Left hindlimb (tissue), 1 donor: ENCODE results near the gene RAP1GAP.
A peak's percentile ranks its signal among the peaks of the same experiment; 100 is the strongest.

ENCODE experiments used
- DNase-seq: peaks from one replicate; pipeline ENCODE4 v3.0.0-alpha.2; 2018

RAP1GAP gene

DNA sequence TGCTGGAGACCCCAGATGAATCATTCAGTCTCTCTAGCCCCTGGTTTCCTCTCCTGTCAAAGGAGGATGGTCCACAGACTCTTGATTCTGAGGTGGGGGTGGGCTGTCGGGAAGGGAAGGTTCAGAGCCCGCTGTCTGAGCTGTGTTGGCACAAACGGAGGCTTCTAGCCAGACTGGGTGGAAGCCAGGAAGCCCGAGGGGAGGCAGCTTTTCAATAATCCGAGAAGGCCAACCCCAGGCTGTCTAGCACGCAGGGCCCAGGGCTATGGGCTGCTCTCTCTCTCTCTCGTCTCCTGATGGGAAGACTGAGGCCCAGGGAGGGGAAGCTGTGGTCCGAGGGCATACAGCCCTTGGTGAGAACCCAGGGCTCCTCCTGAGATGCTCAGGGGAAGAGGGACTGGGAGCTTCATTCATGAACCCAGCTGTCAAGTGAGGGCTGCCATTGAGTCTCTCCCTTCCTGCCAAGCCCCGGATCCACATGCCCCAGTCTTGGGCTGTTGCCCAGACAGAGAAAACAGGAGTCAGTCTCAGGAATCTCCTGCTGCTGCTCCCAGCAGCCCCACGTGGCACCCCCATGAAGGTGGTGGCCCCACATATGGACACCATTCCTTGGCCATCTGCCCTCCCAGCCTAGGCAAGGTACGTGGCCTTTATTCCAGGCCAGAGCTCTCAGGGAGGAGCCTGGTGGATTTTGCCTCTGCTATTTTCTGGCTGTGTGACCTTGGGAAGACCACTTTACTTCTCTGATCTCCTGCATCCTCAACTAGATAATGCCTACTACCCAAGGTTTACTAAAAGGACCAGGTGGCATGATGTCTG lies 44.4 kb downstream of the RAP1GAP start:
- peak; percentile 57 for DNase-seq

DNA sequence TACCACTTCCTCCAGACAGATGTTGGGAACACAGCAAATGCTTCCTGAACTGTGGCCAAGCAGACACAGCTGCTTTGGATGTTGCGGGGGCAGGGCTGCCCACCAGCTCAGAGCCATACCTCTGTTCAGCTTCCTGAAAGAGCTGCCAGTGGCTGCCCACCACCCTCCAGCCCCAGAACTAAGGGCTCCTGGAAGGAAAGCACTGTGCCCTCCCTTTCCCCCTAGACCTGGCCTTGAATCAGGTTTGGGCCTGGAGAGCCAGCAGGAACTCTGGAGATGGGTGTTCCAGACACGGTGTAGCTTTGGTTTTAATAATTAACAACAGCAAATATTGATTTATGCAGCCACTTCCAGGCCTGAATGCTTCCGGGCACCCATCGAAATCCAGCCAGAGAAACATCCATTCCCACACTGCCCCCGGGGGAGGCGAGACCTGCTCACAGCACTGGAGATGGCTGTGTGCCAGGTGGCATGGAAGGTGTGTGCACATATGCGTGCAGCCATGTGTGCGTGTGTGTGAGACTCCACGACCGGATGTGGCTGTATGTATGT lies 45.7 kb downstream of the RAP1GAP start:
- no peak for DNase-seq

- no peak for DNase-seq
Observed at GRCh38 chr1:21622466-21623315, 46.5 kb downstream of the RAP1GAP start.

GRCh38 chr1:21621761-21622436 lies 47.3 kb downstream of the RAP1GAP start:
- no peak for DNase-seq

DNA sequence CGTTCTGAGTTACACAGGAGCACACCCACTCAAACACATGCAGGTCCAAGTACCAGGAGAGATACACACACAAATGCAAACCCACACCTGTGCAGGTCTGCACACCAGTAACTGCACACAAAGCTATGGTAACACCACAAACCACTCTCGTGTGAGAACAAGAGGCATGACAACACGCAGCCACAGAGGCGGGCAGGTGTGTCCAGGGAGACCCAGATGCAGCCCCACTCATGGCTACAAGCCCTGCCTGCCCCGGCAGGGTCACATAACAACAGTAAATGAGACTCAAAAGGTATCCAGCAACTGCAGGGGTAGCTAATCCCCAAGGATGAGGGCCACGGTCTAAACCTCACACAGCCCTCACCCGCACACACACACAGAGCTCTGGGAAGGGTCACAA lies 48.1 kb downstream of the RAP1GAP start:
- DNase-seq: no peak

DNA sequence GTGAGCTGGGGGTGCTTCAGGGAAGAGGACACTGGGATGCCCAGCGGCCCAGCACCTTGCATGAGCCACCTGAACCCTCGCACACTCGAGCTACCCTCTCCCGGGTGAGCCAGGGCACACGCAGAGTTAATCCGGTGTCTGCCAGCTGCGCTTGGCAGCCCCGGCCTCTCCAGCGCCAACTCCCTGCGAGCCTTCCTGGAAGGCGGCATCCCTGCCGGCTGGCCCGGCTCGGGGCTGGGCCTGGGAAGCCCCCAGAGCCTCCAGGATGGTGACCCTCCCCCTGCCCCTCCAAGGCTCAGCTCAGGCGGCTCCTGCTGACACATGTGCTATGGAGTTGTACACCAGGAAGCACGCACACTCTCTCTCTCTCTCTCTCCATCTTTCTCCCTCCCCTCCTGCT lies 48.7 kb downstream of the RAP1GAP start:
- no peak for DNase-seq

- no peak for DNase-seq
Observed at GRCh38 chr1:21620011-21620410, 49.1 kb downstream of the RAP1GAP start.

- no peak for DNase-seq
Observed at GRCh38 chr1:21619375-21619947, 49.7 kb downstream of the RAP1GAP start.

- peak; percentile 68 for DNase-seq
Observed at GRCh38 chr1:21618561-21619374, 50.4 kb downstream of the RAP1GAP start.

- no peak for DNase-seq
Observed at GRCh38 chr1:21618059-21618458, 51.1 kb downstream of the RAP1GAP start.

- DNase-seq: no peak
Observed at GRCh38 chr1:21617126-21617738, 51.9 kb downstream of the RAP1GAP start.

GRCh38 chr1:21616372-21616771 lies 52.8 kb downstream of the RAP1GAP start:
- DNase-seq: no peak

- DNase-seq: no peak
Observed at GRCh38 chr1:21614419-21615115, 54.6 kb downstream of the RAP1GAP start.

GRCh38 chr1:21613072-21613867 lies 55.9 kb downstream of the RAP1GAP start:
- no peak for DNase-seq

DNA sequence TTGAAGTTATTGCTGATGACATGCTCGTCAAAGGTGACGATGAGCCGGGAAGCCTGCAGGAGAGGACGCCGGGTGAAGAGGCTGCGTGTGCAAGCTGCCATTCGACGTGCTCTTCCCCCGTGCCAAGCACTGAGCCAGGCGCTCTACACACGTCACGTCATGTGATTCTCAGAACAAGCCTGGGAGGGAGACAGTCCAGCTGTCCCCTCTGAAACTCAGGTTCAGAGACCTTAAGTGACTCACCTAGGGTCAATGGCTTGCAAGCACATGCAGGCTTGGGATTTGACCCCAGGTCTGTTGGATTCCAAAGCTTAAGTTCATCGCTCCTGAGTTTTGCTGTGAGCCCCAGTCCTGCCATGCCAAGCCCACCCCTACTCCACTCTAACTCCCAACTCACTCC lies 57.1 kb downstream of the RAP1GAP start:
- no peak for DNase-seq

DNA sequence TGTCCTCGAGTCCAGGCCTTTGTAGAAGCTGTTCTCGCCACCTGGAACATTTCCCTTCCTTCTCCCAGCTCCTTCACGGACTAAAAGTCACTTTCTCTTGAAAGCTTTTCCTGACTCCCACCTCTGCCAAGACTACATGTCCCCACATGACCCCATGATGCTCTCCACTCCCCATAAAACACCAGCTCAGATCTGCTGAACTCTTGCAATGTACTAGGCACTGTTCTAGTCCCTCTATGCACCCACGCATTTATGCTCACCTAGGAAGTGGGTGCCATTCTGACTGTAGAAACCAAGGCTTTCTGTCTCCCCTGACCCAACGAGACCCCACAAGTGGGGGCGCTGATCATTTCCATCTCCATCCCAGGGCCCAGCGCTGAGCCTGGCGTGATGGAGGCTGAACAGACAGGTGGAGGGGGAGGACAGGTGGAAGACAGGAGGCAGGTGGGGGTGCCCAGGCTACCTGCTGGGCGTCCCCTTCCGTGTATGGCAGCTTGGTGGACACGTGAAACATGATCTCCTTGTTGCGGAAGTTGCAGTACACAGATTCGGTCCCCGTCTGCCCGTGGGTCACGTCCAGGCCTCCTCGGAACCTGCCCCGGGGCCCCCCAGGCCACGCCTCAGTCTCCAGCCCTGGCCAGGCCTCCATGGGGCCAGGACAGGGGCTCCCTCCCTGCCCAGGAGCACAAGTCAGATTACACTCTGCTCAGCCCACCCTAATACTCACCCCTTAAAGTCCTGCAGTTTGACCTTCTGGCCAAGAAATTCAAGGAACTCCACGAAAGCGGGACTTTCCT lies 58.0 kb downstream of the RAP1GAP start:
- DNase-seq: no peak

- no peak for DNase-seq
Observed at GRCh38 chr1:21610027-21610426, 59.1 kb downstream of the RAP1GAP start.

DNA sequence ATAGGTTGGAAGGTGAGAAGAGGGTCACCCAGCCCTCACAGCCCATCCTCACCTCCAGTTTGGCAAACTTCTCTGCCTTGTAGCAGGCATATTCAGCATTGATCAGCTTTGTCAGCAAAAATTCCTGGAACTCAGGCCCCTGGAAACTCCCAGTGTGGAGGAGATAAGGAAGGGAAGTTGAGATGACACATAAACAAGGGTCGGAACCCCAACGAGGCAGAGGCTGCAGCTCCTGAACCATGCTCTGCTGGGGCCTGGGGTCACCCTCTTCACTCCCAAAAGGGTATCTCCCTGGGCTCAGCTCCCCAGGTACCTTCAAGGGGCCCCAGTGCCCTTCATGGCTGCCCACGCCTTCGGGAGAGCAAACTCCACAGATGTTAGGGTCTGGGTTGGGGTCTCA lies 60.4 kb downstream of the RAP1GAP start:
- no peak for DNase-seq
